Heart left ventricle (tissue), 16 donors: ENCODE measurements around the gene GRHL1. TPM values are rescaled to one million over a fixed set of nuclear protein-coding genes. Genes with fewer than 3 reads are reported as not detected.

Experiments used
- ATAC-seq, 4 donors: fragments of 200-7000 bp; cut with Tn5 transposase; one replicate each; pipeline ENCODE4 v1.9.1; 2020 to 2022; ENCODE audit warnings: moderate library complexity in 4 of 4, mild to moderate bottlenecking in 3 of 4, moderate number of reproducible peaks in 1 of 4
- DNase-seq, 5 donors: peaks; one replicate each; pipeline ENCODE4 v3.0.0-alpha.2; 2020
- H3K27ac ChIP-seq, 12 donors: fragments of 200-600 bp; sonication (generic) in 4 of 12; one replicate each; pipeline versions ENCODE4 v1.5.0 to v1.8.0; 2016 to 2022; ENCODE audit warnings: mild to moderate bottlenecking in 2 of 12
- H3K27me3 ChIP-seq, 9 donors: fragments of 200-600 bp; sonication (generic) in 2 of 9; one replicate each; pipeline versions ENCODE4 v1.5.1 to v1.8.0; 2016 to 2022; ENCODE audit warnings: mild to moderate bottlenecking in 3 of 9
- H3K36me3 ChIP-seq, 9 donors: fragments of 200-600 bp; sonication (generic) in 2 of 9; one replicate each; pipeline versions ENCODE4 v1.5.0 to v1.8.0; 2018 to 2022; ENCODE audit warnings: mild to moderate bottlenecking in 2 of 9
- H3K4me1 ChIP-seq, 12 donors: fragments of 200-600 bp; sonication (generic) in 4 of 12; one replicate each; pipeline versions ENCODE4 v1.5.0 to v1.8.0; 2016 to 2022; ENCODE audit warnings: mild to moderate bottlenecking in 3 of 12
- H3K4me3 ChIP-seq, 12 donors: fragments of 200-600 bp; sonication (generic) in 4 of 12; one replicate each; pipeline versions ENCODE4 v1.5.0 to v1.8.0; 2017 to 2022; ENCODE audit warnings: mild to moderate bottlenecking in 9 of 12, moderate library complexity in 4 of 12
- H3K9me3 ChIP-seq, 12 donors: fragments of 200-600 bp; sonication (generic) in 4 of 12; one replicate each; pipeline versions ENCODE4 v1.5.0 to v1.8.0; 2016 to 2022; ENCODE audit warnings: mild to moderate bottlenecking in 1 of 12
- CTCF ChIP-seq, 12 donors: fragments of 200-600 bp; sonication (generic) in 4 of 12; IDR thresholded peaks; one replicate each; pipeline versions ENCODE4 v1.5.0 to v1.8.0; 2018 to 2022; ENCODE audit warnings: antibody characterized with exemption in 12 of 12, mild to moderate bottlenecking in 5 of 12
- POLR2A ChIP-seq, 2 donors: fragments of 450-650 bp; IDR thresholded peaks; one replicate each; pipeline ENCODE4 v1.6.1; 2017; ENCODE audit warnings: antibody characterized with exemption in 2 of 2, mild to moderate bottlenecking in 2 of 2, moderate library complexity in 2 of 2
- WGBS, 4 donors: extraction: QIAGEN DNeasy Blood & Tissue Kit in 2 of 4; methylation state at CpG; one replicate each; pipeline versions ENCODE4 v1.1.5 to v1.1.7; 2013 to 2018; 5-methylcytosine and 5-hydroxymethylcytosine counted together
- intact Hi-C, 10 donors: fragments of 100-400 bp; cut with DNase I; formaldehyde crosslinking; loops; one replicate each; pipeline versions ENCODE4 v1.11.1 to v1.14.2; 2022
- polyA plus RNA-seq, 2 donors: library from polyadenylated mRNA; stranded (reverse); fragments of 200-250 nt; gene quantifications; one replicate each; pipeline ENCODE4 v1.2.3, GENCODE V29; 2013
- total RNA-seq, 9 donors: library from RNA; depleted of rRNA in 2 of 9; stranded (reverse); fragments of >200 nt in 2 of 9; fragmentation: NEBNext Ultra II Directional in 3 of 9; extraction: Animal tissue kit (Norgen Biotek cat#: 25700) in 3 of 9; gene quantifications; one replicate each; pipeline versions ENCODE4 v1.1.0 to v1.2.4, GENCODE V29; 2016 to 2023
- donor health status: ischemic (EF 13 %, LVEDD 7.1; RV severe dilation, severe dysfunction).
- donor health status: healthy with polysubstance abuse.
- donor health status: DM: no; HTN: yes; CAD: no.
- donor health status: DM: no; HTN: no; CAD: no.
- donor health status: ischemic (EF 25% LVEDD 6.9; RV normal size, moderate dysfunction).
- donor health status: ischemic (EF 25% LVEDD 5.7; RV mildly dilated, moderate dysfunction).
- donor health status: healthy.
- donor health status: DM: yes; HTN: yes; CAD: no.
- donor health status: ischemic (EF 35%, LVEDD 5.7; RV mildly dilated, moderate dysfunction).
- donor health status: nonischemic (EF 11% LVEDD 7.7; RV severe dilation, severe dysfunction).
- donor health status: DM: yes; HTN: yes; CAD: no.
- donor health status: PGD.
- donor health status: ischemic (EF 29% LVEDD 5.4; RV normal size, mild dysfunction).
- donor health status: nonischemic (EF 23%, LVEDD 6.1; RV moderate dilation, normal function).

Gene GRHL1
- total and polyA plus RNA-seq, 11 donors, result 0.50 to 2.8 (median 1.0) TPM

- Histone ChIP-seq H3K4me3 (no peak overlapping the region), H3K4me1 (peaks cover 0 to 39% (median 23%) of the 10 kb centered on the region in 12 donors), H3K27me3 (no peaks in the 10 kb centered on the region), H3K9me3 (no peaks in the 10 kb centered on the region), H3K36me3 (no peaks in the 10 kb centered on the region), H3K27ac (peak overlapping the region in 1 of 12 donors; percentile 49)
- WGBS, 4 donors, result 84 to 90% (median 88%) methylated on average over 10 of the region's 10 CpGs
- intact Hi-C loops, result no loop called here
- no peak for DNase-seq
- TF ChIP-seq CTCF (IDR thresholded peaks at IDR 0.05) (no peak), POLR2A (IDR thresholded peaks at IDR 0.05) (no peak)
- ATAC-seq, result no peak
These were observed 23.8 kb downstream of the GRHL1 start for GRCh38 chr2:9975328-9975727.

DNA sequence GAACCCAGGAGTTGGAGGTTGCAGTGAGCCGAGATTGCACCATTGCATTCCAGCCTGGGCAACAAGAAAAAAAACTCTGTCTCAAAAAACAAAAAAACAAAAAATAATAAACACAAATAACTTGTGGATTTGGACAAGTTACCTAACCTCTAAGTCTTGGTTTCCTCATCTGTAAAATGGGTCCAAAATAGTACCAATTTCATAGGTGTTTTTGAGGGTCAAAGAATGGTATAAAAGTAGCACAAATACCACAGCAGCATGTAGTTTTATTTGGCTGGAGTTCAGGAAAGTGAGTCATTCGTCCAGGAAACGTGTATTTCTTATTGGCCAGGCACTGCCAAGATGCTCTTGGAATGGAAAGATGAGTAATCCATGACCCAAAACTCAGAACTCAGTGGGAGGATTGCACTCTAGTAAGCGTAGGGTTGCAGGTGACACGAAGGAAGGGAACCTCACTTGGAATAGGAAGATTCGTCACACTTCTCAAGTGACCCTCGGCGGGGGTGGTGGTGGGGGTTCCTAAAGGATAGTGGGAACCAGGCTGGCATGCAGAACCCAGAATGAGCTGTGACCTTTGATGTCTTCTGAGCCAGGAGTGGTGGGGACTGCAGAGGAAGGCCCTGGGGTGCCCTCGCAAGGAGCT, 24.4 kb downstream of the GRHL1 start:
- Histone ChIP-seq H3K9me3 (no peaks in the 10 kb centered on the region), H3K27ac (peak overlapping the region in 1 of 12 donors; percentile 49), H3K4me3 (no peak overlapping the region), H3K4me1 (peaks cover 0 to 33% (median 21%) of the 10 kb centered on the region in 12 donors), H3K36me3 (no peaks in the 10 kb centered on the region), H3K27me3 (no peaks in the 10 kb centered on the region)
- peak in 2 of 5 donors; percentile 29 to 58 for DNase-seq
- TF ChIP-seq CTCF (IDR thresholded peaks at IDR 0.05), result no peak
- TF ChIP-seq POLR2A (IDR thresholded peaks at IDR 0.05), result no peak
- intact Hi-C loops, result no loop called here
- 51 to 66% (median 55%) methylated on average over 9 of the region's 9 CpGs for WGBS, 4 donors
- peak; percentile 42 to 81 (median 80) for ATAC-seq

DNA sequence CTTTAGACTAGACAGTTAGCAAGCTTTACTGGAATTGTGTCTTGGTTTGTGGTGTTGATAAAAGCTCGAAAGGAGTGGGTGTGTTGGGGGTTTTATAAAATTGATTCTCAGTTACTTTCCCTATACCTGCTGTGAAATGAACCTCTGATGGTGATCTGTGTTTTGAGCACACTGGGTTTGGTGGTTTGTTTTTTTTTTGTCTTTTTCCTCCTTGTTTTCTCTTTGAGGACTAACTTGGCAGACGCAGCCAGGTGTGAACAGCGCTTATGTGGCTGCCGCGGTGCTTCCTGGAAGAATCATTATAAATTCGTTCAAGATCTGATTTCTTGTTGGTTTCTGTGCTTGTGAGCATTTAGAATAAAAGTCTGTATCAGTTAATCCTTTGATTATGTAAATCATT, 28.5 kb downstream of the GRHL1 start:
- Histone ChIP-seq H3K27ac (no peak overlapping the region), H3K27me3 (no peaks in the 10 kb centered on the region), H3K9me3 (no peaks in the 10 kb centered on the region), H3K36me3 (no peaks in the 10 kb centered on the region), H3K4me1 (peaks cover 0 to 45% (median 31%) of the 10 kb centered on the region in 12 donors), H3K4me3 (no peak overlapping the region)
- 86 to 93% (median 89%) methylated on average over 6 of the region's 6 CpGs for WGBS, 4 donors
- ATAC-seq, result no peak
- intact Hi-C loops, result loop anchor here in 3 of 10 donors (10.0 kb wide), 3 partner anchors 135 to 455 kb away; partner anchors contain the start of gene TAF1B (in 1 of the 3)
- DNase-seq, result no peak
- no peak for TF ChIP-seq POLR2A (IDR thresholded peaks at IDR 0.05)
- no peak for TF ChIP-seq CTCF (IDR thresholded peaks at IDR 0.05)

- no peaks in the 10 kb centered on the region for H3K9me3 ChIP-seq
- H3K27ac ChIP-seq, result no peak overlapping the region
- ATAC-seq (no peak), DNase-seq (no peak)
- WGBS, 4 donors, result 96 to 97% (median 96%) methylated on average over 2 of the region's 2 CpGs
- H3K36me3 ChIP-seq, result no peaks in the 10 kb centered on the region
- no peak overlapping the region for H3K4me3 ChIP-seq
- intact Hi-C loops, result loop anchor here in 3 of 10 donors (10.0 kb wide), 3 partner anchors 136 to 454 kb away; partner anchors contain the start of gene TAF1B (in 1 of the 3)
- TF ChIP-seq POLR2A (IDR thresholded peaks at IDR 0.05) (no peak), CTCF (IDR thresholded peaks at IDR 0.05) (no peak)
- peaks cover 0 to 45% (median 28%) of the 10 kb centered on the region in 12 donors for H3K4me1 ChIP-seq
- H3K27me3 ChIP-seq, result no peaks in the 10 kb centered on the region
These were observed 29.0 kb downstream of the GRHL1 start for GRCh38 chr2:9980520-9980919.
